ENCODE measurements around the gene MFNG. TPM values are rescaled to one million over a fixed set of nuclear protein-coding genes. Genes with fewer than 3 reads are reported as not detected.
A peak's percentile ranks its signal among the peaks of the same experiment; 100 is the strongest.

The MFNG gene
- total RNA-seq, 1 donor from 2014 or later: 0.82 TPM

DNA sequence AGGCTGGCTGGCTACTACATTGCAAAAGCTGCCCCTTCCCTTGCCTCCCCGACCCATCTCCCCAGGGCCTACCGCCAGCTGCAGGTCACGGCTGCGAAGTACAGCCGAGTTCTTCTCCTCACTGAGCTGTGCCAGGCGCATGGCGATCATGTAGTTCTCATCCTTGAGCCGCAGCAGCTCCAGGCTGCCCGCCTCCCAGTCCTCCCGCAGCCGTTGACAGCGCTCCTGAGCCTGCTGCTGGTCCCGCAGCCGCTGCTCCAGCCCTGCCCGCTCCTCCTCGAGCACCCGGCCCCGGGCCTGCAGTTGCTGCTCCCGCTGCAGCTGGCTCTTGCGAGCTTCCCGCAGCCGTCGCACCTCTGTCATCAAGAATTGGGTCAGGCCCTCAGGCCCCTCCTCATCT is 29.7 kb upstream of the MFNG start:
- Mint-ChIP-seq H3K36me3 (peaks cover 3% of the 10 kb centered on the region), H3K9me3 (no peaks in the 10 kb centered on the region), H3K4me3 (no peak overlapping the region), H3K4me1 (ENCODE audit: unreplicated experiment) (peaks cover 29% of the 10 kb centered on the region), H3K27ac (no peak overlapping the region), H3K27me3 (peaks cover 16% of the 10 kb centered on the region)
- DNase-seq (ENCODE audit: extremely low spot score, unreplicated experiment): no peak
- TF ChIP-seq, protein P1, sequence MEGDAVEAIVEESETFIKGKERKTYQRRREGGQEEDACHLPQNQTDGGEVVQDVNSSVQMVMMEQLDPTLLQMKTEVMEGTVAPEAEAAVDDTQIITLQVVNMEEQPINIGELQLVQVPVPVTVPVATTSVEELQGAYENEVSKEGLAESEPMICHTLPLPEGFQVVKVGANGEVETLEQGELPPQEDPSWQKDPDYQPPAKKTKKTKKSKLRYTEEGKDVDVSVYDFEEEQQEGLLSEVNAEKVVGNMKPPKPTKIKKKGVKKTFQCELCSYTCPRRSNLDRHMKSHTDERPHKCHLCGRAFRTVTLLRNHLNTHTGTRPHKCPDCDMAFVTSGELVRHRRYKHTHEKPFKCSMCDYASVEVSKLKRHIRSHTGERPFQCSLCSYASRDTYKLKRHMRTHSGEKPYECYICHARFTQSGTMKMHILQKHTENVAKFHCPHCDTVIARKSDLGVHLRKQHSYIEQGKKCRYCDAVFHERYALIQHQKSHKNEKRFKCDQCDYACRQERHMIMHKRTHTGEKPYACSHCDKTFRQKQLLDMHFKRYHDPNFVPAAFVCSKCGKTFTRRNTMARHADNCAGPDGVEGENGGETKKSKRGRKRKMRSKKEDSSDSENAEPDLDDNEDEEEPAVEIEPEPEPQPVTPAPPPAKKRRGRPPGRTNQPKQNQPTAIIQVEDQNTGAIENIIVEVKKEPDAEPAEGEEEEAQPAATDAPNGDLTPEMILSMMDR (conservative IDR thresholded peaks at IDR 0.05): no peak

DNA sequence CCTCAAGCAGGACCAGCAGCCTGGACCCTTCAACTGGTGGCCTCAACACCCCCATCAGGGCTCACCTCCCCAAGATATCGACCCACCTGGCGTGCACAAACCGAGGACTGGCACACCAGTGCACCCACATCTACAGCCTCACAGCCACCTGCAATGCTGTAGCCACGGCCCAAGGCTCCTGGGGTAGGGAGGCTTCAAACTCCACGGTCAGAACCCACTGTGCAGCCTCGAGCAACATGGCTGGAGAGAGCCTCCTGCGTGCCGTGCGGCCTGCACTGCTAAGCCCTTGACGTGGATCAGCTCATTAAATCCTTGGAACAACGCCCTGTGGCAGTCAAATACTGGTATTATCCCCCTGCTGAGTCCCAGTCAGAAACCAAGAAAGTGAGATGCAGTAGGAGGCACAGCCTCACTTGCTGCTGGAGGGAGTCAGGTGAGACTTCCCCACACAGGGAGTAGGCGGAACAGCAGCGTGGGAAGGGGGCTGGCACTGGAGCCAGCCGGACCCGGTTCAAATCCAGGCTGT is 28.4 kb upstream of the MFNG start:
- peaks cover 3% of the 10 kb centered on the region for H3K36me3 Mint-ChIP-seq
- no peaks in the 10 kb centered on the region for H3K9me3 Mint-ChIP-seq
- TF ChIP-seq, protein P1 (conservative IDR thresholded peaks at IDR 0.05): no peak
- H3K4me3 Mint-ChIP-seq: no peak overlapping the region
- DNase-seq (ENCODE audit: extremely low spot score, unreplicated experiment): no peak
- peak overlapping the region; percentile 23 for H3K27ac Mint-ChIP-seq
- H3K4me1 Mint-ChIP-seq (ENCODE audit: unreplicated experiment): peaks cover 35% of the 10 kb centered on the region
- peaks cover 8% of the 10 kb centered on the region for H3K27me3 Mint-ChIP-seq

GRCh38 chr22:37511395-37512104 is 25.4 kb upstream of the MFNG start:
- H3K4me3 Mint-ChIP-seq: no peak overlapping the region
- no peaks in the 10 kb centered on the region for H3K9me3 Mint-ChIP-seq
- no peaks in the 10 kb centered on the region for H3K27me3 Mint-ChIP-seq
- no peak for DNase-seq (ENCODE audit: extremely low spot score, unreplicated experiment)
- peaks cover 42% of the 10 kb centered on the region for H3K4me1 Mint-ChIP-seq (ENCODE audit: unreplicated experiment)
- H3K36me3 Mint-ChIP-seq: peaks cover 3% of the 10 kb centered on the region
- TF ChIP-seq, protein P1 (conservative IDR thresholded peaks at IDR 0.05): no peak
- peak overlapping the region; percentile 92 for H3K27ac Mint-ChIP-seq

DNA sequence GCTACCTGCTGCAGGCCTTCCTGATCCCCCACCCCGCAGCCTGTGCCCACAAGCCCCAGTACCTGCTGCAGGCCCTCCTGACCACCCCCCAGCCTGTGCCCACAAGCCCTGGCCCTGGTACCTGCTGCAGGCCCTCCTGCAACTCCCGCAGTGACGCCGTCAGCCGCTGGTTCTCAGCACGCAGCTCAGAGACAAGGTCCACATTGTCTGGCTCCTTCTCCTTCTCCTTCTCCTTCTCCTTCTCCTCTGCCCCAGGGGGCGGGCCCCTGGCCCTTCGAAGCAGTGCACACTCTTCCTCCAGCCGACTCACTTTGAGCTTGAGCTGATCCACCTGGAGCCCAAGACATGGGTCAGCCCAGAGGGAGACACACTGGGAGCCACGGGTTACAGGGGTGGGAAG is 23.9 kb upstream of the MFNG start:
- no peak for DNase-seq (ENCODE audit: extremely low spot score, unreplicated experiment)
- no peak overlapping the region for H3K4me3 Mint-ChIP-seq
- no peaks in the 10 kb centered on the region for H3K9me3 Mint-ChIP-seq
- no peaks in the 10 kb centered on the region for H3K36me3 Mint-ChIP-seq
- peak overlapping the region; percentile 66 for H3K27ac Mint-ChIP-seq
- TF ChIP-seq, protein P1 (conservative IDR thresholded peaks at IDR 0.05): no peak
- no peaks in the 10 kb centered on the region for H3K27me3 Mint-ChIP-seq
- peaks cover 39% of the 10 kb centered on the region for H3K4me1 Mint-ChIP-seq (ENCODE audit: unreplicated experiment)

GRCh38 chr22:37509059-37509860 is 23.1 kb upstream of the MFNG start:
- Mint-ChIP-seq H3K27ac (peak overlapping the region; percentile 81), H3K9me3 (no peaks in the 10 kb centered on the region), H3K36me3 (no peaks in the 10 kb centered on the region), H3K4me3 (no peak overlapping the region), H3K27me3 (no peaks in the 10 kb centered on the region), H3K4me1 (ENCODE audit: unreplicated experiment) (peaks cover 35% of the 10 kb centered on the region)
- no peak for DNase-seq (ENCODE audit: extremely low spot score, unreplicated experiment)
- TF ChIP-seq, protein P1 (conservative IDR thresholded peaks at IDR 0.05): no peak

Data from type B pancreatic cell (in vitro differentiated cells).